Fibroblast of skin of abdomen (primary cell): ENCODE results near the gene EGLN3.

ENCODE experiments used
- DNase-seq: peaks from one replicate; pipeline ENCODE4 v3.0.0-alpha.2; 2013

The EGLN3 gene

GRCh38 chr14:33910435-33910834, 40.4 kb downstream of the EGLN3 start:
- DNase-seq = no peak

GRCh38 chr14:33909380-33910084, 41.3 kb downstream of the EGLN3 start:
- DNase-seq = no peak

GRCh38 chr14:33908540-33909223, 42.2 kb downstream of the EGLN3 start:
- DNase-seq = no peak

- no peak for DNase-seq
Observed at GRCh38 chr14:33906968-33907367, 43.9 kb downstream of the EGLN3 start.

- no peak for DNase-seq
Observed at GRCh38 chr14:33904609-33905008, 46.3 kb downstream of the EGLN3 start.

- DNase-seq = no peak
Observed at GRCh38 chr14:33903369-33903768, 47.5 kb downstream of the EGLN3 start.

- DNase-seq = no peak
Observed at GRCh38 chr14:33902363-33902762, 48.5 kb downstream of the EGLN3 start.

- DNase-seq = no peak
Observed at GRCh38 chr14:33901426-33902155, 49.3 kb downstream of the EGLN3 start.

GRCh38 chr14:33900706-33901105, 50.2 kb downstream of the EGLN3 start:
- no peak for DNase-seq

GRCh38 chr14:33899723-33900341, 51.0 kb downstream of the EGLN3 start:
- DNase-seq = no peak

- no peak for DNase-seq
Observed at GRCh38 chr14:33897878-33898535, 52.9 kb downstream of the EGLN3 start.

GRCh38 chr14:33897382-33897781, 53.5 kb downstream of the EGLN3 start:
- DNase-seq = no peak

GRCh38 chr14:33894339-33894738, 56.5 kb downstream of the EGLN3 start:
- DNase-seq = no peak

GRCh38 chr14:33891700-33892099, 59.2 kb downstream of the EGLN3 start:
- DNase-seq = no peak

GRCh38 chr14:33884916-33885315, 66.0 kb downstream of the EGLN3 start:
- DNase-seq = no peak

- no peak for DNase-seq
Observed at GRCh38 chr14:33880330-33880729, 70.5 kb downstream of the EGLN3 start.

- DNase-seq = no peak
Observed at GRCh38 chr14:33879684-33880286, 71.1 kb downstream of the EGLN3 start.

- DNase-seq = no peak
Observed at GRCh38 chr14:33876274-33876673, 74.6 kb downstream of the EGLN3 start.
